Measurements from ENCODE around the gene SEMA3F.

DNA sequence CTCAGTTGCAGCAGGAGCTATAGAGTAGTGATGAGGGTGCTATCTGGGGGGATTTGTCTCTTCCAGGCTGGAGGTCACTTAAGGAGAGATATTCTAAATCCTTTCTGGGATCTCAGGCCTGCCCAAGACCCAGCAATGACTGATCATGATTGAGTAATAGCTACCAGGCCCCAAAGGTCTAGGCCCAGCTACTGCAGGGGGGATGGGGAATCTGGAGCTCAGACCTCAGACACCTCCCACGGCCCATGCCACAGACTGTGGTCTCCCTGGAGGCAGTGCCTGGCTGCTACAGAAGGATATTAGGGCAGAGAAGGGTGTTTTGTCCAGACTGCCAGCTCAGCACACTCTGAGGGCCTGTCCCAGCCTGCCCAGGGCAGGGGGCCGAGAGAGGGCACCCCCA is 56.8 kb downstream of the SEMA3F start:
- TF ChIP-seq EZH2 (IDR thresholded peaks at IDR 0.05) (no peak), POLR2AphosphoS5 (IDR thresholded peaks at IDR 0.05; ENCODE audit: borderline replicate concordance, low read depth, low read length) (no peak), FOXP2 (optimal IDR thresholded peaks at IDR 0.05; ENCODE audit: control extremely low read depth, extremely low read length, insufficient read depth) (no peak)

Measured in SK-N-MC (cell line).